Ovary (tissue), 9 donors: Measurements from ENCODE around the gene SEMA4D. TPM values are rescaled to one million over a fixed set of nuclear protein-coding genes. Genes with fewer than 3 reads are reported as not detected.
"Not testable (repeated sequence)": the region's sequence is repeated elsewhere in the genome, so short reads cannot be mapped to it uniquely, and the experiment has no call there.

ENCODE experiments used
- DNase-seq, 5 donors: peaks; one replicate each; pipeline ENCODE4 v3.0.0-alpha.2; 2019 to 2020
- H3K27ac ChIP-seq, 2 donors: fragments of 200-600 bp; one replicate each; pipeline versions ENCODE4 v1.5.1 to v1.8.0; 2019 to 2022
- H3K27me3 ChIP-seq: fragments of 200-600 bp; one replicate; pipeline ENCODE4 v1.8.0; 2022
- H3K36me3 ChIP-seq: fragments of 200-600 bp; sonication (generic); one replicate; pipeline ENCODE4 v1.5.1; 2019
- H3K4me1 ChIP-seq: one replicate; pipeline ENCODE4 v1.8.1; 2013; ENCODE audit warnings: mild to moderate bottlenecking, moderate library complexity; ENCODE audit not compliant: insufficient read depth
- H3K4me3 ChIP-seq: fragments of 200-600 bp; sonication (generic); one replicate; pipeline ENCODE4 v1.5.1; 2017
- H3K9me3 ChIP-seq, 2 donors: fragments of 200-600 bp in 1 of 2; sonication (generic) in 1 of 2; one replicate each; pipeline versions ENCODE4 v1.5.1 to v1.8.1; 2013 to 2019; ENCODE audit warnings: mild to moderate bottlenecking in 1 of 2, moderate library complexity in 1 of 2
- CTCF ChIP-seq, 3 donors: fragments of 450-650 bp in 2 of 3; fragments of 200-600 bp in 1 of 3; IDR thresholded peaks; one replicate each; pipeline versions ENCODE4 v1.5.1 to v1.8.0; 2016 to 2022; ENCODE audit warnings: antibody characterized with exemption in 3 of 3, mild to moderate bottlenecking in 1 of 3
- EP300 ChIP-seq: sonication (generic); formaldehyde crosslinking; IDR thresholded peaks from one replicate; pipeline ENCODE4 v1.6.1; 2017; ENCODE audit warnings: antibody characterized with exemption
- POLR2A ChIP-seq: fragments of 450-650 bp; IDR thresholded peaks from one replicate; pipeline ENCODE4 v1.6.1; 2017; ENCODE audit warnings: antibody characterized with exemption, mild to moderate bottlenecking, moderate library complexity
- WGBS, 3 donors: extraction: QIAGEN DNeasy Blood & Tissue Kit in 1 of 3; methylation state at CpG; one replicate each; pipeline versions ENCODE4 v1.1.5 to v1.1.7; 2013 to 2017; 5-methylcytosine and 5-hydroxymethylcytosine counted together
- intact Hi-C, 4 donors: fragments of 100-400 bp; cut with DNase I; formaldehyde crosslinking; loops; one replicate each; pipeline versions ENCODE4 v1.11.0 to v1.15.1; 2022 to 2023
- polyA plus RNA-seq, 2 donors: library from polyadenylated mRNA; stranded (reverse); fragments of 200-250 nt in 1 of 2; fragments of 350-450 nt in 1 of 2; fragmentation: Illumina TruSeq in 1 of 2; extraction: RNeasy Lipid Tissue Mini Kit (QIAGEN cat#74804) in 1 of 2; gene quantifications; one replicate each; pipeline ENCODE4 v1.2.3, GENCODE V29; 2013 to 2014
- total RNA-seq, 7 donors: library from RNA; depleted of rRNA in 2 of 7; stranded (reverse); fragments of >200 nt in 2 of 7; fragmentation: NEBNext Ultra II Directional in 3 of 7; extraction: Animal tissue kit (Norgen Biotek cat#: 25700) in 3 of 7; gene quantifications; one replicate each; pipeline versions ENCODE4 v1.1.0 to v1.2.4, GENCODE V29; 2016 to 2023
- donor health status: DM: no; HTN: no; CAD: no; lungs with moderate emphysema.
- donor health status: DM: no; HTN: no; CAD: no.
- donor health status: Bipolar disorder and iron deficiency.
- donor health status: DM: yes; HTN: yes; CAD: no.
- donor health status: DM: no; HTN: no; CAD: no.
- donor health status: DM: yes; HTN: yes; CAD: no.

SEMA4D gene
- total and polyA plus RNA-seq, 9 donors = 6.0 to 27.2 (median 16.7) TPM

- Histone ChIP-seq H3K4me1 (peaks cover 4% of the 10 kb centered on the region), H3K4me3 (no peak overlapping the region), H3K27me3 (no peaks in the 10 kb centered on the region), H3K36me3 (no peaks in the 10 kb centered on the region), H3K9me3 (no peaks in the 10 kb centered on the region), H3K27ac (no peak overlapping the region)
- no peak for TF ChIP-seq EP300
- no peak for TF ChIP-seq POLR2A
- TF ChIP-seq CTCF (IDR thresholded peaks at IDR 0.05) = no peak
- WGBS, 3 donors = 41 to 45% (median 42%) methylated on average over 7 of the region's 7 CpGs
- no peak for DNase-seq
- intact Hi-C loops = no loop called here
These were observed 24.0 kb downstream of the SEMA4D start for GRCh38 chr9:89473762-89474469.

DNA sequence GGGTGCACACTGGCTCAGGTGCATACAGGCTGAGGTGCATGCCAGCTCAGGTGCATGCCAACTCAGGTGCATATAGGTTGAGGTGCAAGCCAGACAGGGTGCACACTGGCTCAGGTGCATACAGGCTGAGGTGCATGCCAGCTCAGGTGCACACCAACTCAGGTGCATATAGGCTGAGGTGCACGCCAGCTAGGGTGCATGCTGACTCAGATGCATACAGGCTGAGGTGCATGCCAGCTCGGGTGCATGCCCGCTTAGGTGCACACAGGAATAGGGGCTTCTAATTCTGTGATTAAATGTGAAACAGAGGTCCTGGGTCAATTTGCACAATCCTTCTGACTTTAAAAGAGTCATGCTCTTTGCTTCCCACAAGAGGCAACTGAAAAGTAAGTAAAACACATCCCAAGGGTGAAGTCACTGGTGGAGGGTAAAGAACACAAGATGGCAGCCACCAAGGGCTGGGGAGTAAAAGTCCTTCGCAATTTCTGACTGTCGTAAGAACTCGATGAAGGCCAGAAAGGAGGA, 26.1 kb downstream of the SEMA4D start:
- H3K27me3 ChIP-seq, DNase-seq, H3K4me3 ChIP-seq, H3K9me3 ChIP-seq, H3K4me1 ChIP-seq, intact Hi-C loops, H3K36me3 ChIP-seq, H3K27ac ChIP-seq: not testable (repeated sequence)
- WGBS, 3 donors = 96 to 98% (median 97%) methylated on average over 6 of the region's 6 CpGs

- intact Hi-C loops = no loop called here
- WGBS, 3 donors = 90 to 91% (median 90%) methylated on average over 3 of the region's 3 CpGs
- no peak overlapping the region for H3K27ac ChIP-seq
These were observed 26.5 kb downstream of the SEMA4D start for GRCh38 chr9:89471390-89471789.

GRCh38 chr9:89470224-89470839, 27.6 kb downstream of the SEMA4D start:
- no peaks in the 10 kb centered on the region for H3K4me1 ChIP-seq
- WGBS, 3 donors = 83 to 89% (median 85%) methylated on average over 6 of the region's 6 CpGs
- no peak overlapping the region for H3K4me3 ChIP-seq
- intact Hi-C loops = no loop called here
- TF ChIP-seq EP300 (no peak), CTCF (IDR thresholded peaks at IDR 0.05) (no peak), POLR2A (no peak)
- H3K27me3 ChIP-seq = no peaks in the 10 kb centered on the region
- DNase-seq = no peak
- no peak overlapping the region for H3K27ac ChIP-seq
- H3K9me3 ChIP-seq = no peaks in the 10 kb centered on the region
- no peaks in the 10 kb centered on the region for H3K36me3 ChIP-seq

More at GRCh38 chr9:89471390-89471789, 26.5 kb downstream of the SEMA4D start:
- H3K36me3 ChIP-seq = no peaks in the 10 kb centered on the region
- TF ChIP-seq POLR2A (no peak), CTCF (IDR thresholded peaks at IDR 0.05) (no peak), EP300 (no peak)
- DNase-seq = no peak
- H3K9me3 ChIP-seq = no peaks in the 10 kb centered on the region
- no peaks in the 10 kb centered on the region for H3K27me3 ChIP-seq
- H3K4me3 ChIP-seq = no peak overlapping the region
- H3K4me1 ChIP-seq = peaks cover 2% of the 10 kb centered on the region

DNA sequence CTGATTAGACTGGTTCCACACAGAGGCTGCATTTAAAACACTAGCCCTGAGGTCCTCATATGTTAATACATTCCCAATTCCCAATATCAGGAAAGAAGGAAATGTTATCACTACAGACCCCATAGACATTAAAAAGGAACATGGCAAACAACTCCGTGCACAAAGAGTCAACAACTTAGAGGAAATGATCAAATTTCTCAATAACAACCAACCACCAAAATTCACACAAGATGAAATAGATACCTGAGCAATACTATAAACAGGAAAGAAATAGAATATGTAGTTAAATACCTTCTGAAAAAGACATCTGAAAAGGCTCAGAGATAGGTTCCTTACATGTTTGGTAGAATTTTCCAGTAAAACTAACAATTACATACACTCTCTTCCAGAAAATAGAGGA, 28.9 kb downstream of the SEMA4D start:
- 44 to 80% (median 59%) methylated on average over 1 of the region's 1 CpG for WGBS, 3 donors
- no peak for TF ChIP-seq CTCF (IDR thresholded peaks at IDR 0.05)
- TF ChIP-seq POLR2A = no peak
- Histone ChIP-seq H3K4me3 (no peak overlapping the region), H3K4me1 (no peaks in the 10 kb centered on the region), H3K9me3 (no peaks in the 10 kb centered on the region), H3K27me3 (no peaks in the 10 kb centered on the region), H3K27ac (no peak overlapping the region), H3K36me3 (no peaks in the 10 kb centered on the region)
- intact Hi-C loops = no loop called here
- DNase-seq = no peak
